ENCODE measurements around the gene ACTL7B.
"Not testable (repeated sequence)": the region's sequence is repeated elsewhere in the genome, so short reads cannot be mapped to it uniquely, and the experiment has no call there.

Gene ACTL7B

DNA sequence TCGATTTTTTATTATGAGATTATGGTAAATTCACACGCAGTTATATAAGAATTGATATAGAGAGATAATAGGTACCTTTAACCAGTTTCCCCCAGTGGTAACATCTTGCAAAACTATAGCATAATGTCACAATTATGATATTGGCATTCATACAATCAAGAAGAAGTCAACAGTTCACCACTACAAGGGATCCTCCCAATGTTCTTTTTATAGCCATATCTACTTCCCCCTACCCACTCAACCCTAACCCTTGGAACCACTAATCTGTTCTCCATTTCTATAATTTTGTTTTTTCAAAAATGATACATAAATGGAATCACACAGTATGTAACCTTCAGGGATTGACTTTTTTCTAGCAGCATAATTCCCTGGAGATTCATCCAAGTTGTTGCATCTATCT, 9.8 kb downstream of the ACTL7B start:
- intact Hi-C loops (cut with DNase I) = no loop called here
- DNase-seq = no peak

DNA sequence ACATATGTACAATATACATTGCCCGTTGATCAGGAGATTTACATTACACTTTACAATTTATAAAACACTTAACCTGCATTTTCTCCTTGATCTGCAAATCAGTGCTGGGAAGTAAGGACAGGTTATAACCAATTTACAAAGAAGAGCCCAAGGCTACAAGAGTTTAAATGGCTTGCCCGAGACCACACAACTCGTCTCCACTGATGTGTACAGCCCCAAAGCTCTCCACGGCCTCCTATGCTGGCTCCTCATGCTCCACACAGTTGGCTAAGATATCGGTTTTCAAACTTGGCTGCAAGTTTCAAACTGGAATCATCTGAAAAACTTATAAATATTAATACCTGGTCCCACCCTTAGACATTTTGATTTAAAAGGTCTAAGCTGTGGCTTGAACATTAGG, 10.3 kb downstream of the ACTL7B start:
- DNase-seq = no peak
- intact Hi-C loops (cut with DNase I) = no loop called here

DNA sequence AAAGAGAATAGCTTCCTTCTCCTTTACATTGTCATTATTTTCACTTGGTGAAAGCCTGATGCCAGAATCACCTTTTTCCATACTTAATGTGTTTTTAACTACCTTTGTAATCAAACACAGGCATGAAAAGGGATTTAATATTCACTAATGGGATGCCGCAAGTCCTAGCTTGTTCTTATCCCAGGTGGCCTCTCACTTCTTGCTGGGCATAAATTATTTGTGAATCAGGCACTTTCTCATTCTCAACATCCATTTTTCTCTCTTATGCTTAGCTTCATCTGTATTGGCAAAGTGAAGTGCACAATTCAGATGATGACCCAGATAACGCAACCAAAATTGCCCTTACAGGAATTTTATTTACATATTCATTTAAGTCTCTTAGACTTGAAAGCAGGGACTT, 10.9 kb downstream of the ACTL7B start:
- intact Hi-C loops (cut with DNase I) = no loop called here
- no peak for DNase-seq

DNA sequence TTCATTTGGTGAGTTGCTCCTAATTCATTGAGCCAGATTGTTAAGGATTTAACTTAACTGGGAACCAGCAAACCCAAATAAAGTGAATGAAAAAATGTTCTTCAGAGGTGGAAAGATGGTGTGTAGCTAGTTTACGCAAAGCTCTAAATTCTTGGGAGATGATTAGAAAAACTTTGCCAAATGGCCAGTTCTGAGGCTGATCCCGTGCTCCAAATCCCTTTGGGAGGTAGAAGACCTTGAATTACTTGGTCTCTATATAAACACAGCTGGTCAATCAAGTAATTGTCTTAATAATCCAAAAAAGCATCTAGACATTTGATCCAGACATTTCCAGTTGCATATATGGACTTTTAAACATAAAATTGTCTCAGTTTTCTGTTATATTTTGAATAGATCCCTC, 11.4 kb downstream of the ACTL7B start:
- no peak for DNase-seq
- intact Hi-C loops (cut with DNase I) = no loop called here

DNA sequence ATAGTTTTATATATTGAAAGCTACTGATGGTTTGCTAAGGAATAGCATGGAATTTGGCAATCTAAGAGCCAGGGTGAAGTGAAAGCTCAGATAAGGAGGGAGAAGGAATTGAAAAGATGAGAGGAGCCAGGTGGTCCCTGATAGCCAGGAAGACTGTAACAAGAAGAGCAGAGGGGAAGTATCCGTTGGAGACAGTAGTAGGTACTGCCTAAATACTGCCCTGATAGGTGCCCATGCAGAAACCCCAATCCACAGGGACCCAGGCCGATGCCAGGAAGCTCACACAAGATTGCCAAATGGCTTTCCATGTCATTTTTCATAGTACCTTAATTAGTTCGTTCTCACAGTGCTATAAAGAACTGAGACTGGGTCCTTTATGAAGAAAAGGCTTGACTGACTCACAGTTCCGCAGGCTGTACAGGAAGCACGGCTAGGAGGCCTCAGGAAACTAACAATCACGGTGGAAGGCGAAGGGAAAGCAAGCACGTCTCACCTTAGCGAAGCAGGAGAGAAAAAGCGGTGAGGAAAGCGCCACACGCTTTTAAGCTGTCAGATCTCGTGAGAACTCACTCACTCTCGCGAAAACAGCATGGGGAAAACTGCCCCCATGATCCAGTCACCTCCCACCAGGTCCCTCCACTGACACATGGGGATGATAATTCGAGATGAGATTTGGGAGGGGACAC, 13.0 kb downstream of the ACTL7B start:
- intact Hi-C loops (cut with DNase I) = no loop called here
- peak in 1 of 10 donors; percentile 46 for DNase-seq

DNA sequence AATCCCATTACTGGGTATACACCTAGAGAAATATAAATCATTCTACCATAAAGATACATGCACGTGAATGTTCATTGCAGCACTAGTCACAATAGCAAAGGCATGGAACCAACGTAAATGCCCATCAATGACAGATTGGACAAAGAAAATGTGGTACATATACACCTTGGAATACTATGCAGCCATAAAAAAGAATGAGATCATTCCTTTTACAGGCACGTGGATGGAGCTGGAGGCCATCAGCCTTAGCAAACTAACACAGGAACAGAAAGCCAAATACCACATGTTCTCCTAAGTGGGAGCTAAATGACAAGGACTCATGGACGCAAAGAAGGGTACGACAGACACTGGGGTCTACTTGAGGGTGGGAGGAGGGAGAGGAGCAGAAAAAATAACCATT, 16.2 kb downstream of the ACTL7B start:
- DNase-seq = not testable (repeated sequence)

DNA sequence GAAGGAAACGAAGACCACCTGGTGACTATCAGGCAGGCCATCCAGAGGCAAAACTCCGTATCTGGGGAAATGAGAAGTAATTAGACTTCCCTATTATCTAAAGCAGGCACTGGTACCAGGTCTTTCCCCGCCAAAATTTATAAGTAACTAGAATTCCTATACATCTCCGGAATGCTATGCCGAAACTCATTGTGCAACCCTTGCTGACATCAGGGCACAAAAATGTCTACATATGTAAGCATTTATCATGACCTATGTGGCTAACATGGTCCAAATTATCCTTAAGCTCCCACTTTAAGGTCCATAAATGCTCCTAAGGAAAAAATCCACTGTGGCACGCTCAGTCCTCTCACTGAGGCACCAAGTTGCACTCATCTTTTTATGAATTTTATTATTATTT, 17.8 kb downstream of the ACTL7B start:
- intact Hi-C loops (cut with DNase I) = no loop called here
- no peak for DNase-seq

More for the DNA sequence above, 16.2 kb downstream of the ACTL7B start:
- intact Hi-C loops (cut with DNase I) = not testable (repeated sequence)

DNA sequence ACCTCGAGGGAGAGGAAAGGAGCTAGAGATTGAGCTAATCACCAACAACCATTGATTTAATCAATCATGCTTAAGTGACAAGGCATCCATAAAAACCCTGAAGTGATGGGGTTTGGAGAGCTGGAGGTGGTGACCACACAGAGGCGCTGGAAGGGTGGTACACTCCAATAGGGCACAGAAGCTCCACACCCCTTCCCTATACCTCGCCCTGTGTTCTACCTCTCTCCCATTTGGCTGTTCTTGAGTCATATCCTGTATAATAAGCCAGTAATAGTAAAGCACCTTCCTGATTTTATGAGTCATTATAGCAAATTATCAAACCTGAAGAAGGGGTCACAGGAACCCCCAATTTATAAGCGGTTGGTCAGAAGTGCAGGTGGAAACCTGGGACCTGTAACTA, 18.3 kb downstream of the ACTL7B start:
- DNase-seq = no peak

DNA sequence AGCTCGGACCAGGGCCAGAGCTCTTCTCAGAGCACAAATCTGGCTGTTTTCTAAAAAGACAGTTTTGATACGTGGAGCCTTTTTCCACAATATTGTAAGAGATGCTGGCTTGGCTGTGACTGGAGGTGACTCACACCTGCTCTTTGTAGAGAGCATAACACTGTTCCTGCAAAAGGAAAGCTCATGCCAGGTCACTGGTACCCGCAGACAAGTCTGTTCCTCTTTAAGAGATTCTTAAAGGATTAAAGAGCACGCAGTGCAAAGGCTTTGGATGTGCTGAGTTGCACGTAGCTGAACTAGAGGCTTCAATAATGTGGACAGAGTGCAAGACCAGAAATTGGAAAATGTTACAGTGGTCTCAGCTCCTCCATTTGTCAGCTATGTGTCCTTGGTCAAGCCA, 19.0 kb downstream of the ACTL7B start:
- DNase-seq = no peak
- intact Hi-C loops (cut with DNase I) = no loop called here

More for the DNA sequence above, 18.3 kb downstream of the ACTL7B start:
- intact Hi-C loops (cut with DNase I) = no loop called here

DNA sequence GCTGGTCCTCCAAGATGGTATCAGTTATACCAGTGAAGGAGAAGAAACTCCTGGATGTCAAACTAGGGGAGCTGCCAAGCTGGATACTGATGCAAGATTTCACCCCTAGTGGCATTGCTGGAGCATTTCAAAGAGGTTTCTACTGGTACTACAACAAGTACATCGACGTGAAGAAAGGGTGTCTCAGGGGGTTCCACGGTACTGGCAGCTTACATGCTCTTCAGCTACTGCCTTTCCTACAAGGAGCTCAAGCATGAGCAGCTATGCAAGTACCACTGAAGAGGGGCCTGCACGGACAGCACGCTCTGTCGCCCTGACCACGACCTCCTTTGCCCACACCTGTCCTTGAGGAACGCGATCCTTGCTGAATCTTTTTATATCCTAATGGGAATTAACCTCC, 19.5 kb downstream of the ACTL7B start:
- DNase-seq = peak in 1 of 10 donors; percentile 19
- intact Hi-C loops (cut with DNase I) = no loop called here

DNA sequence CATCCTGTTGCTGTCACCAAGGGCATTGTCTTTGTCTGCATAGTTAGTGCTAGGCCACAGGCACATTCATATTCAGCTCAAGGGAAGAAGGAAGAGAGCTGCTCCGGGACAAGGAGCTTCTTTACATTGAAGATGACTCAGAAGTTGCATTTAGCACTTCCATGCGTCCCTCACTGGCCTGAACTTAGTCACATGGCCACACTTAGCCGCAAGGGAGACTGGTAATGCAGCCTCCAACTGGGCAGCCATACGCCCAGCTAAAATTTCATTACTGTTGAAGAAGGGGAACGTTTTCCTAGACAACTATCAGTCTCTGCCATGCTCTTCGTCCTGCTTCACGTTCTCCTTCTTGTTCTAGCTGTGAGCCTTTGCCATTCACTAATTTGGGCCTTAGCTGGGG, 20.0 kb downstream of the ACTL7B start:
- DNase-seq = no peak
- intact Hi-C loops (cut with DNase I) = no loop called here

DNA sequence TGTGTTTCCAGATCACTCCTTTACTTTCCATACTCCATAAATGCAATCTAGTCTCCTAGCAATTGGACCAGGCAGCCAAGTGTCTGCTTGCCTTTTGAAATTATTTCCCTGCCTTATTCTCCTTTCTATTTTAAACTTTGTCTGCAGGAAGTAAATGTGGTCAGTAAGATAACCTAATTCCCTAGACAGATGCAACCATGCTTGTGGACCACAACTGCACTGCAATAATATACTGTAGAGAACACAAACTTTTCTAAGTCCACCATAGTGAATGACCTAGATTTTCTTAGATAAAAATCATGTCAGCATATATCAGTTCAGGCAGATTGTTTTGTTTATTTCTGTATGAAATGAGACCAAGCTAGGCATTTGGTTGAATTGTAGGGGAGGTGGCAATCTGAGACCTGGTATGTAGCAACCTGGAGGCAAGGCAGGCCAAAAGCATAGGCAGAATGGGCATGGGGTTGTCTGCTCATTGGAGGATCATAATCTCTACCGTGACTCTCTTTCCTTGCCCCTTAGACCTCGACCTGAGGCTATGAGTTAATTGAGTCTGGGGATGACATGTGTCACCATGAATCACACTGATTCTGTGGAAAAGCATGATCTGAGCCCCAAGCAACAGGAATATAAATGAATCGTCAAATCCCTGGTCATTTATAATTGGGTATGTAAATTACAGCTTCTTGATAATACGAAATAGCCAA, 20.7 kb downstream of the ACTL7B start:
- intact Hi-C loops (cut with DNase I) = no loop called here
- DNase-seq = no peak

DNA sequence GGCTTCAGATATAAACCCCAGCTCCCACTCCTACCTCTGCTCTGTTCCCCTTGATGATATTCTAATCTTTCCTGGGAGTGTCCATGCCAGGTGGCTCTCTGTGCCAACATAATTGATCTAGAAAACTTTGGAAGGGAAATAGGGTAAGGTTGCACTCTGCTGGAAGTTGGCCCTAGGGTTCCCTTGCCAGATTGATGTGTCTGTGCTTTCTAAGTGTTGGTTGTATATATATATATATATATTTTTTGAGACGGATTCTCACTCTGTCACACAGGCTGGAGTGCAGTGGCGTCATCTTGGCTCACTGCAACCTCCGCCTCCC, 23.6 kb downstream of the ACTL7B start:
- intact Hi-C loops (cut with DNase I) = no loop called here

DNA sequence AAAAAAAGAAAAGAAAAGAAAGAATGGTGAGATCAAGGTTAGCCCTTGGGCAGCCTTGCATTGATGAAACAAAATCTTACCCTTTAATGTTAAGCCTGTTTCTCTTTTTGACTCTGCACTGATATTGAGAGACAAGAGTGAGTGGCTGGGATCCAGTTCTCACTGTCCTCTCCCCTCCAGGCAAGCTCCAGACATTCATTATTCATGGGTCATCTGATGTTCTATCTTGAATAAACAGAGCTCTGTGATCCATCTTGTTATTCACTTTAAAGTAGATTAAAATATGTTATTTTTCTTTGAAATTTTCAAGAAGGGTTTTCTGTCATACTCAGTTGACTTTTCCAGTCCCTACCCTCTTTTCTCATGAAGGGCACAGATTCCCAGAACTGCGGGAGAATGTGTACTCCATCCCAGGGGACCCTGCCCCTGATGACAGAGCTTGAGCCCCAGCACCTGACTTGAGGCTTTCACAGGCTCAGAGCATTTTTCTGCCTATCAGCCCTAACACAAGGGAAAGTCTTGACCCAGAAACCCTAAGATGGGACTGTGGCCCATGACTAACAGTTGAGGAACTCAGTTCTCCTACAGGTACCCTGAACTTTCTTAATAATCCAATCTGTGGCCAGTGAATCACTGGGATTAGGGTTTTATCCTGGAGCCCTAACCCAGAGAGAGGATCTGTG, 24.1 kb downstream of the ACTL7B start:
- DNase-seq = peak in 1 of 10 donors; percentile 22
- intact Hi-C loops (cut with DNase I) = no loop called here

More for the DNA sequence above, 23.6 kb downstream of the ACTL7B start:
- no peak for DNase-seq

DNA sequence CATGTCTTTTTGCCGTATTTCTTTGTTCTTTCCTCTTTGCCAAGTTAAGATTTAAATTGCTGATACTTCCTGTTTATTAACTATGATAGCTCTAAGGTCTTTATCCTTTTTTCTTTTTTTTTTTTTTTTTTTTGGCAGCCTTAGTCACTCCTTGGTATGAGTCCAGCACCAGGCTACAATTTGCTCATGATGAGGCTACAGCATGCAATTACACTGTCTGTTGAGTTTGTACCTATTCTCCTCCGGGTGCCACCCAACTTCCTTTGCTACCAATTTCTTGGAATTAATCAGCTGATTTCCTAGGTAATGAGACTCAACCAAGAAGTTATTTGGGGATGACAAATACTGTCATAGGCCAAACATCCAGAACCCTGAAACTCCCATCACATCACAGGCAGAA, 25.5 kb downstream of the ACTL7B start:
- intact Hi-C loops (cut with DNase I) = no loop called here
- no peak for DNase-seq

DNA sequence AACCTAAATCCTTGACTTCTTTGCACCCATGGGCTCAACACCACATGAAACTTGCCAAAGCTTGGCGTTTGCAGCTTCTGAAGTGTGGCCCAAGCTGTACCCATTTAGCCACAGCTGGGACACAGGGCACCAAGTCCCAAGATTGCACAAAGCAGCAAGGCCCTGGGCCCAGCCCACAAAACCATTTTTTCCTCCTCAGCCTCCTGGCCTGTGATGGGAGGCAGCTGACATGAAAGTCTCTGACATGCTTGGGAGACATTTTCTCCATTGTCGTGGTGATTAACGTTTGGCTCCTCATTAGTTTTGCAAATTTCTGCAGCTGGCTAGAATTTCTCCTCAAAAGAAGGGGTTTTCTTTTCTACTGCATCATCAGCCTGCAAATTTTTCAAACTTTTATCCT, 32.0 kb downstream of the ACTL7B start:
- intact Hi-C loops (cut with DNase I) = no loop called here
- no peak for DNase-seq

DNA sequence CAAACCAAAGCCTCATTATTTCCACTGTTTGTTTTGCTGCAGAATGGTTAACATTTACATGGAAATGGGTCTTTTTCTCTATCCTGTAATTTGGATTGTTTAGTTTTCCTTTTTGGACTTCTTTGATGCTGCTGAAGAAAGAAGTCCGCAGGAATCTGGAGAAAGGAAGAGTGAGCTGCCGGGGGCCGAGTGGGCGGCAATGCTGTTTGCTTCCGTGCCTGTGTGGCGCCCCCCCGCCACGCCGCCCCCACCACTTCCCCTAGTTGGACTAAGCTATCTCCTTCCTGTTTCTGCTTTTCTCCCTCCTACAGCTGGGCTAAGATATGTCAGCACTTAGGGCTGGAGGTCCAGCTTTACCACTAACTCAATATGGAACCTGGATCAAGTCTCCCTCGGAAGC, 39.7 kb downstream of the ACTL7B start:
- DNase-seq = no peak

DNA sequence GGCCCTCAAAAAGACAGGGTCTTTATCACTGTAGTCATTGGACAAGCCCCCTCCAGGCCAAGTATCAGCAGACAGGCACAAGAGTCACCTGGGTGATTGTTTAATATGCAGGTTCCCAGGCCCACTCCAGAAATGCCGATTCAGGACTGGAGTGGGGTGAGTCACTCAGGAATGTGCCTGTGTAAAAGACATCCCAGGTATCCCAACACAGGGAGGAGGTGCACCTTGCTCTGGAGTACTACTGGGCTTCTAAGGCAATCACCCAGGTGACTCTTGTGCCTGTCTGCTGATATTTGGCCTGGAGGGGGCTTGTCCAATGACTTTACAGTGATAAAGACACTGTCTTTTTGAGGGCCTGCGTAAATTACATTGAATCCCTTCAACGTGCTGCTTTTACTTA, 40.6 kb downstream of the ACTL7B start:
- intact Hi-C loops (cut with DNase I) = no loop called here

More for the DNA sequence above, 39.7 kb downstream of the ACTL7B start:
- intact Hi-C loops (cut with DNase I) = no loop called here

DNA sequence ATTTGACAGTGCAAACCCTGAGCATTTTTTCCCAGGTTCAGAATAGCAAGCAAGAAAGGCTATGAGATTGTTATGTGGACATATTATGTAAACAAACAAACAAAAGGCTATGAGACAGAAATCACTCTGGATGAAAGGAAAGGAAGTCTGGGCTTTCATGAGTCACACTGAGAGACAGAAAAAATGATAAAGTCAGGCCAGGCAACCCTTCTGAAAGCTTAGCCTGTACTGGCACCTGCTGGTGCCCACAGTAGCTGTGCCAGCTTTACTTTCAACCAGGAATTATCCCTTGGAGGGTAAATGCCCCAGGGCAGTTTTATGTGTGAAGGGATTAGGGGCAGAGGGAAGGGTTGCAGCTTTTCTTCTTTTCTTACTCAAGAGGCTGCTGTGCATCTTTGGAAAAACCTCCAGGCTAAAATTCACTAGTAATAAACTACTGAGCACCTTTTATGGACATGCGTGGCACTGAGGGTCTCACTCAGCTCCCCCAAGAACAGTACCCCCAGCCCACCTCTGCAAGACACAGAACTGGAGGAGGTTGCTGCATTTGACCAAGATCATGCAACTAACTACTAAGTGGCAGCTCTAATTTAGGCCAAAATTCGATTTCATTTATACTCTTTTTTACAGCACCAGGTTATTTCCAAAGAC, 41.7 kb downstream of the ACTL7B start:
- intact Hi-C loops (cut with DNase I) = no loop called here
- DNase-seq = peak in 5 of 10 donors; percentile 15 to 85 (median 52)

More for the DNA sequence above, 40.6 kb downstream of the ACTL7B start:
- DNase-seq = no peak

DNA sequence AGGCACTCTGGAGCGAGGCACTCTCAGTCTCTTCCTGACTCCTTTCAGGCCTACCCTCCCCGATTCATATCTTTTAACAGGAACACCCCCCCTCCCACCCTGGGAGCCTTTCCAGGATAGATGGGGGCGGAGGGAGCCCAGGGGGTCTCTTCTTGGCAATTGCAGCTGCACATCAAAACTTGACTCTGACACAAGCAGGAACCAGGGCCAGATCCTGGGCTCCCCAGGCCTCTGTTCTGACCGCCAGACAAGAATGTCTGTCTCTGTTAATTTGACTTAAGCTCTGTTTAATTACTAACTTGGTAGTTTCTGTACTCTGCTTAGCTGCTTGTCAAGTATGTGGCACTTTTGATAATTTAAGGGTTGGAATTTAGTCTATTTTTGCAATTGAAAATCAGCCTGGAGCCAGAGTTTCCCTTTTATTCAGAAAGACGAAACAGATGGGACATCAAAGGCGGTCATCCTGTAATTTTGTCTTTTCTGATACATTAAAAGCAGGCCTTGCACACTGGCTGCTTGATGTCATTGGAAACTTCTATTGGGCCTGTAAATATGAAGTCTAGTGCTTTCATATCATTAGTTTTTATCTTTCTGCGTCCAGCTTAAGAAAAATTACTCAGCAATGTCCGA, 43.3 kb downstream of the ACTL7B start:
- intact Hi-C loops (cut with DNase I) = no loop called here
- DNase-seq = no peak

DNA sequence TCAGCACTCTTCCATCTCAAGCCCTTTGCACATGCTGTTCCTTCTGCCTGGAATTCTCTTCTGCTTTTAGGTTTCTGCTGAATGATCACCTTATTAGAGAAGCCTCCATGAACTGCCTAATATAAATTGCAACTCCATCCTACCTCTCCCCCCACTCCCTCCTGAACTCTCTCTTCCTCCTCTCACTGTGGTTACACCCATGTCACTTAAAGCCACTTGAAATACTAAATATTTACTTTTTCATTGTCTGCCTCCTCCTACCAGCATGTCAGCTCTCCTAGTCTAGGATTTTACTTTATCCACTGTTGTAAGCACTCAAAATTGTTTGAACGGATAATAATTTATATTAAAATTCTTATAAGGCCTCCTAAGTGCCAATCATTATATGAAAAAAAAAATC, 43.8 kb downstream of the ACTL7B start:
- DNase-seq = no peak
- intact Hi-C loops (cut with DNase I) = no loop called here
